Aorta (tissue), 5 donors: ENCODE results near the gene AP2A1. TPM values are rescaled to one million over a fixed set of nuclear protein-coding genes. Genes with fewer than 3 reads are reported as not detected.

Experiments used
- ATAC-seq: fragments of 200-7000 bp; cut with Tn5 transposase; one replicate; pipeline ENCODE4 v1.9.1; 2022; ENCODE audit warnings: moderate library complexity; ENCODE audit not compliant: low FRiP score
- DNase-seq, 2 donors: peaks; one replicate each; pipeline ENCODE4 v3.0.0-alpha.2; 2020
- H3K27ac ChIP-seq, 2 donors: one replicate each; pipeline ENCODE4 v1.5.1; 2013; ENCODE audit warnings: low read length in 2 of 2, mild to moderate bottlenecking in 2 of 2, moderate library complexity in 2 of 2, control low read depth in 1 of 2, inconsistent platforms in 1 of 2, low read depth in 1 of 2
- H3K27me3 ChIP-seq, 2 donors: one replicate each; pipeline ENCODE4 v1.6.1; 2013; ENCODE audit warnings: control low read depth in 1 of 2, low read length in 1 of 2, mild to moderate bottlenecking in 1 of 2, moderate library complexity in 1 of 2; ENCODE audit not compliant: insufficient read depth in 2 of 2, control insufficient read depth in 1 of 2
- H3K36me3 ChIP-seq, 2 donors: one replicate each; pipeline ENCODE4 v1.6.1; 2013; ENCODE audit warnings: control low read depth in 1 of 2, low read length in 1 of 2, mild to moderate bottlenecking in 1 of 2; ENCODE audit not compliant: insufficient read depth in 2 of 2, control insufficient read depth in 1 of 2
- H3K4me1 ChIP-seq, 2 donors: one replicate each; pipeline ENCODE4 v1.6.1; 2013; ENCODE audit warnings: low read length in 2 of 2, control low read depth in 1 of 2, mild to moderate bottlenecking in 1 of 2, moderate library complexity in 1 of 2; ENCODE audit not compliant: insufficient read depth in 2 of 2, control insufficient read depth in 1 of 2
- H3K4me3 ChIP-seq, 2 donors: one replicate each; pipeline ENCODE4 v1.5.1; 2013; ENCODE audit warnings: low read length in 2 of 2, control low read depth in 1 of 2, mild to moderate bottlenecking in 1 of 2
- H3K9me3 ChIP-seq: one replicate; pipeline ENCODE4 v1.6.1; 2013; ENCODE audit warnings: mild to moderate bottlenecking, low read length; ENCODE audit not compliant: control insufficient read depth
- WGBS, 2 donors: extraction: QIAGEN DNeasy Blood & Tissue Kit; methylation state at CpG; one replicate each; pipeline ENCODE4 v1.1.7; 2013; 5-methylcytosine and 5-hydroxymethylcytosine counted together
- intact Hi-C, 2 donors: fragments of 100-400 bp; cut with DNase I; formaldehyde crosslinking; loops; one replicate each; pipeline versions ENCODE4 v1.14.2 to v1.15.0; 2022
- polyA plus RNA-seq, 2 donors: library from polyadenylated mRNA; stranded (reverse); fragments of 200-250 nt; gene quantifications; one replicate each; pipeline ENCODE4 v1.2.3, GENCODE V29; 2013
- total RNA-seq, 2 donors: library from RNA; stranded (reverse); fragmentation: NEBNext Ultra II Directional; extraction: Animal tissue kit (Norgen Biotek cat#: 25700); gene quantifications; one replicate each; pipeline ENCODE4 v1.2.1, GENCODE V29; 2021
- donor health status: healthy with polysubstance abuse.
- donor health status: Bipolar disorder and iron deficiency.
- donor health status: DM: no; HTN: no; CAD: no.
- donor health status: DM: no; HTN: no; CAD: no.
- donor health status: DM: yes; HTN: yes; CAD: no.

Gene AP2A1
- total and polyA plus RNA-seq, 4 donors: 19.9 to 77.5 (median 67.2) TPM

DNA sequence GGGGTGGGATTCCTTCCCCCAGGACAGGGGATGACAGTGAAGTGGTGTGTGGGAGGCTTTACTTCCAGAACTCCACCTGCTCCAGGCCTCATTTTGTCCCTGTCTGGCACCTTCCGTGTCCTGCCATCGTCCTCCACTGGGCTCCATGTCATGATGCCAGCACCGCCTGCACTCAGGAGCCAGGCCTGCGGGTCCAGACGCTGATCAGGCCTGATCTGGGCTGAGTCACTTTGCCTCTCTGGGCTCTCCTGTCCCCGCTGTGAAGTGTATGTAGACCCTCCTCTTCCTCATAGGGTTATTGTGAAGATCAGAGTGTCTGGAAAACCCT is 36.7 kb downstream of the AP2A1 start:
- Histone ChIP-seq H3K9me3 (no peaks in the 10 kb centered on the region), H3K4me3 (no peak overlapping the region), H3K4me1 (no peaks in the 10 kb centered on the region), H3K27ac (no peak overlapping the region), H3K36me3 (peaks cover 0 to 9% of the 10 kb centered on the region in 2 donors), H3K27me3 (no peaks in the 10 kb centered on the region)
- no peak for ATAC-seq
- intact Hi-C loops: no loop called here
- 90% methylated on average over 6 of the region's 6 CpGs for WGBS, 2 donors
- no peak for DNase-seq

GRCh38 chr19:49805822-49806619 is 39.2 kb downstream of the AP2A1 start:
- DNase-seq: no peak
- Histone ChIP-seq H3K27ac (no peak overlapping the region), H3K27me3 (no peaks in the 10 kb centered on the region), H3K4me3 (no peak overlapping the region), H3K4me1 (no peaks in the 10 kb centered on the region), H3K36me3 (peaks cover 0 to 4% of the 10 kb centered on the region in 2 donors), H3K9me3 (no peaks in the 10 kb centered on the region)
- ATAC-seq: no peak
- WGBS, 2 donors: 80 to 83% methylated on average over 20 of the region's 20 CpGs
- intact Hi-C loops: loop anchor here (5.0 kb wide), 1 partner anchor 39 kb away; the partner anchor contains the start of gene AP2A1 (in 2 of the 2)

DNA sequence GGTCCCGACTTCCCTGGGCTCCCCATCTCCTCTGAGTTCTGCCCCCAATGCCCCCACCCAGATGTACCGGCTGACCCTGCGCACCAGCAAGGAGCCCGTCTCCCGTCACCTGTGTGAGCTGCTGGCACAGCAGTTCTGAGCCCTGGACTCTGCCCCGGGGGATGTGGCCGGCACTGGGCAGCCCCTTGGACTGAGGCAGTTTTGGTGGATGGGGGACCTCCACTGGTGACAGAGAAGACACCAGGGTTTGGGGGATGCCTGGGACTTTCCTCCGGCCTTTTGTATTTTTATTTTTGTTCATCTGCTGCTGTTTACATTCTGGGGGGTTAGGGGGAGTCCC is 39.8 kb downstream of the AP2A1 start:
- 88 to 91% methylated on average over 8 of the region's 8 CpGs for WGBS, 2 donors

GRCh38 chr19:49807058-49807903 is 40.5 kb downstream of the AP2A1 start:
- 86 to 87% methylated on average over 18 of the region's 18 CpGs for WGBS, 2 donors
- Histone ChIP-seq H3K4me1 (no peaks in the 10 kb centered on the region), H3K27me3 (no peaks in the 10 kb centered on the region), H3K27ac (no peak overlapping the region), H3K4me3 (no peak overlapping the region), H3K36me3 (peaks cover 0 to 2% of the 10 kb centered on the region in 2 donors), H3K9me3 (no peaks in the 10 kb centered on the region)
- no peak for DNase-seq
- no peak for ATAC-seq
- intact Hi-C loops: loop anchor here (5.0 kb wide), 1 partner anchor 40 kb away; the partner anchor contains the start of gene AP2A1 (in 2 of the 2)

More for the DNA sequence above, 39.8 kb downstream of the AP2A1 start:
- no peaks in the 10 kb centered on the region for H3K27me3 ChIP-seq
- no peak overlapping the region for H3K27ac ChIP-seq
- intact Hi-C loops: loop anchor here (5.0 kb wide), 1 partner anchor 39 kb away; the partner anchor contains the start of gene AP2A1 (in 2 of the 2)
- ATAC-seq: no peak
- H3K4me3 ChIP-seq: no peak overlapping the region
- peaks cover 0 to 2% of the 10 kb centered on the region in 2 donors for H3K36me3 ChIP-seq
- H3K9me3 ChIP-seq: no peaks in the 10 kb centered on the region
- DNase-seq: no peak
- no peaks in the 10 kb centered on the region for H3K4me1 ChIP-seq

DNA sequence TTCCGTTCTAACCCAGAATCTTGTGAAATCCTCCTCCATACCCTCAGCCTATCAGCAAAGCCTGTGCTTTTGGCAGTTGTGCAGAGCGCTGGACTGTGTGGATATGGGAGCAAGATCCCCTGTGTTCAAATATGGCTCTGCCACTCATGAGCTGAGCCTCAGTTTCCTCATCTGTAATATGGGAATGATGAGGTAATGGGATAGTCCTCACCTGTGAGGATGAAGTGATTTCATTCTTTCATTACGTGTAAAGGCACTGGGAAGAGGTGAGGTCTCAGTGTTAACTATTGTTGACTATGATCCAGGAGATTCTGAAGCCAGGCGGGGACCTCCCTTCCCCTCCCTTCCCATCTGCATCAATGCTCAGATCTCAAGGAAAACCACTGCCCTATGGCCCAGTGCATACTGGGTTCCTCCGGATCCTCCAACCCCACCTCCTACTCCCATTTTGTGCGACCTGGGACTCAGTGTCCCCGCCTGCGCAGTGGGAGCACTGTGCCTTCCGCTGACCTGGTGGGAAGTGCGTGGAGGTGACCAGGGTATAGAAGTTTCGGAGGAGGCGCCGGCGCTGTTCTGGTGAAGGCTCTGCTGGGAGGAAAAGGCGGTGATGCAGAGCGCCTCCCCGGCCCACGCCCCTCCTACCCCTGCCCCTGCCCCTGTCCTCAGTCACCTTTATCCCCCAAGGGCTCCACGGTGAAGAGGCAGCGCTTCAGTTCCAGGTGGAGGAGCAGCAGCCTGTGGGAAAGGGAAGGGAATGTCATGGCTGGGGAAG is 41.3 kb downstream of the AP2A1 start:
- no peak overlapping the region for H3K4me3 ChIP-seq
- ATAC-seq: no peak
- peak overlapping the region in 1 of 2 donors; percentile 2 for H3K27ac ChIP-seq
- peaks cover 0 to 2% of the 10 kb centered on the region in 2 donors for H3K36me3 ChIP-seq
- no peaks in the 10 kb centered on the region for H3K9me3 ChIP-seq
- intact Hi-C loops: loop anchor here (5.0 kb wide), 1 partner anchor 41 kb away; the partner anchor contains the start of gene AP2A1 (in 2 of the 2)
- WGBS, 2 donors: 86% methylated on average over 19 to 20 of the region's 20 CpGs
- H3K27me3 ChIP-seq: no peaks in the 10 kb centered on the region
- no peak for DNase-seq
- H3K4me1 ChIP-seq: no peaks in the 10 kb centered on the region

DNA sequence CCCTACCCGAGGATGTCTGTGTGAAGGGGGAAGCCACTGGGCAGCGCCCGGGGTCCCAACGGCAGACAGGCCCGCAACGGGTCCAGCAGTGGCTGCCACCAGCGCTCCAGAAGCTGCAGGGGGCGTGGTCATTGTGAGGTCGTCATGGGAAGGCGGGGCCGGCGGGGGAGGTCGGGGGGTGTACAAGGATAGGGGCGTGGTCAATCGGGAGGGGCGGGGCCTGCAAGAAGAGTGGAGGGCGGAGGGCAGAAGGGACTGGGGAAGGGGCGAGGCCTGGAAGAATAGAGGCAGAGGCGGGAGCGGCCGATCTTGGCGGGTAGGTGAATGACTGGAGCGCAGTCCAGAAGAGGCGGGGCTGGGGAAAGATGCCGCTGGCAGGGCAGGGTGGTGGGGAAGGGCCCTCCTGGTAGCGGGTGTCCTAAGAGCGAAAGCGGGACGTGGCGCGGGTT is 41.9 kb downstream of the AP2A1 start:
- no peaks in the 10 kb centered on the region for H3K4me1 ChIP-seq
- 2% methylated on average over 31 of the region's 31 CpGs for whole genome bisulfite sequencing, 2 donors
- DNase-seq (peak; percentile 96 to 99), ATAC-seq (peak; percentile 85)
- no peaks in the 10 kb centered on the region for H3K27me3 ChIP-seq
- intact Hi-C loops: loop anchor here (5.0 kb wide), 1 partner anchor 41 kb away; the partner anchor contains the start of gene AP2A1 (in 2 of the 2)
- H3K27ac ChIP-seq: peak overlapping the region in 1 of 2 donors; percentile 37
- H3K36me3 ChIP-seq: peaks cover 0 to 2% of the 10 kb centered on the region in 2 donors
- H3K4me3 ChIP-seq: peak overlapping the region; percentile 32 to 41
- H3K9me3 ChIP-seq: no peaks in the 10 kb centered on the region

DNA sequence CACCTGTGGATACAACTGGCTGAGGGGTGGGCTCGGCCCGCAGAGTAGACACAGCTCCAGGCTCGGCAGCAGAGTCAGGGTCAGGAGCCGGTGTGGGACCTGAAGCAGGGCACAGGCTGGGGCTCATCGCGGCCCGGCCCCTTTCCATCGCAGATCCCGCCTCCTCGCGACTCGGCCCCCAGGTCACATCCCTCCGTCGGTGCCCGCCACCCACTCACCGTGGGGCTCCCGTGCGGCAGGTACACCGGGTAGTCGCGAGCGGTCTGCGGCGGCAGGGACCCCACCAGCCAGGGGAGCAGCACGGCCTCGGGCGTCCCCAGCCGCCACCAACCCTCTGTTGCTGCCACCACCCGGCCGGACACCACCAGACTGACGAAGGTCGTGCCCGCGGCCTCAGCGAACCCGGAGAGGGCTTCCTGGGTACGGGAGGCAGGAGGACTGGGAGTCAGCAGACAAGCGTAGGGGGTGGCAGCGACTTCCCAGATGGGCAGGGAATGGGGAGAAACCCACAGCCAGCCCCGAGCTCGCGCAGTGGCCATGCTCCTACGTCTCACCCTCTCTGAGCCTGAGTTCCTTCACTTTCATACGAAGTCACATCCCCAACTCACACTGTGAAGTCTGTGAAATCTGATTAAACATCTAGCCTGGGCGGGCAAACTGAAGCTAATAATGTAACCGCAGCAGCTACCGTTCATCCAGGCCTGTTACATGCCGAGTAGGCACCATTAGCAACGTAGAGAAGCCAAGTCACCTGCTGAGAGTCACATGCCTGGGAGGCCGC is 42.5 kb downstream of the AP2A1 start:
- ATAC-seq (peak; percentile 52), DNase-seq (peak; percentile 82 to 89)
- Histone ChIP-seq H3K36me3 (peaks cover 0 to 2% of the 10 kb centered on the region in 2 donors), H3K27ac (peak overlapping the region in 1 of 2 donors; percentile 37), H3K9me3 (no peaks in the 10 kb centered on the region), H3K4me3 (peak overlapping the region; percentile 32 to 41), H3K4me1 (no peaks in the 10 kb centered on the region), H3K27me3 (no peaks in the 10 kb centered on the region)
- intact Hi-C loops: loop anchor here (5.0 kb wide), 1 partner anchor 42 kb away; the partner anchor contains the start of gene AP2A1 (in 2 of the 2)
- WGBS, 2 donors: 7% methylated on average over 42 to 50 of the region's 50 CpGs
